Measurements from ENCODE around the gene DDX17. TPM values are rescaled to one million over a fixed set of nuclear protein-coding genes. Genes with fewer than 3 reads are reported as not detected.

Gene DDX17
- polyA plus RNA-seq, 1 donor from 2014 or later: 996 TPM

DNA sequence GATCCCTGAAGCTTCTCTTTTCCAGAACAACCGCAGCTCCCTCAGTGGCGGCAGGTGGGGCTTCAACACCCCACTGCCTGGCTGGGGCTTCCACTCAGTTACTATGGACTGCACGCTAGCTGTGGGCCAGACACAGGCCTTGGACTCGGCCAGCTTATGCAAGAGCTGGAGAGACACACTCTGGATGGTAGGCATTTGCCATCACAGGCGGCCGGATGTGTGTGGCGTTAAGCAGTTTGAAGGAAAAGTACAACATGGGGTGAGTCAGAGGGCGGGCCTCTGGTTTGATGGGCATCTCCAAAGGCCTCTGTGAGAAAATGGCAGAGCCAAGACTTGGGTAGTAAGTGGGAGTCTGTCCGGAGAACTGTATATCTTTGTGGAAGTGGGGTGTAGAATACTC is 68.7 kb downstream of the DDX17 start:
- no peak overlapping the region for H3K27ac ChIP-seq (ENCODE audit: low read length)

GRCh38 chr22:38436629-38437395 is 69.3 kb downstream of the DDX17 start:
- Histone ChIP-seq H3K9me3 (ENCODE audit: low read length) (no peaks in the 10 kb centered on the region), H3K27ac (ENCODE audit: low read length) (no peak overlapping the region), H3K27me3 (ENCODE audit: insufficient read depth, low read depth, low read length) (no peaks in the 10 kb centered on the region), H3K4me3 (ENCODE audit: low read length) (no peak overlapping the region), H3K36me3 (ENCODE audit: insufficient read depth, low read length) (no peaks in the 10 kb centered on the region), H3K9me2 (ENCODE audit: insufficient read depth, low read length) (no peaks in the 10 kb centered on the region), H3F3A (ENCODE audit: insufficient read depth, low read length, poor library complexity, severe bottlenecking) (no peaks in the 10 kb centered on the region), H4K20me1 (ENCODE audit: insufficient read depth) (no peaks in the 10 kb centered on the region), H3K79me2 (replicated peaks; ENCODE audit: insufficient read depth, low read length) (no peaks in the 10 kb centered on the region), H3K9ac (ENCODE audit: low read length) (no peak overlapping the region), H3K4me2 (ENCODE audit: low read length) (no peak overlapping the region), H2AFZ (ENCODE audit: low read depth, low read length) (no peak overlapping the region)
- TF ChIP-seq POLR2AphosphoS5 (IDR thresholded peaks at IDR 0.05) (no peak), TAF1 (IDR thresholded peaks at IDR 0.05; ENCODE audit: low read depth) (no peak), MXI1 (conservative IDR thresholded peaks at IDR 0.05; ENCODE audit: poor library complexity, severe bottlenecking) (no peak), EP300 (conservative IDR thresholded peaks at IDR 0.05; ENCODE audit: poor library complexity, severe bottlenecking) (no peak), EZH2 (IDR thresholded peaks at IDR 0.05; ENCODE audit: borderline replicate concordance, insufficient read depth, low read length, poor library complexity, severe bottlenecking) (no peak), SMC3 (conservative IDR thresholded peaks at IDR 0.05; ENCODE audit: poor library complexity) (no peak), CTCF (IDR thresholded peaks at IDR 0.05; ENCODE audit: poor library complexity, severe bottlenecking) (no peak)

More for the DNA sequence above, 68.7 kb downstream of the DDX17 start:
- no peaks in the 10 kb centered on the region for H3F3A ChIP-seq (ENCODE audit: insufficient read depth, low read length, poor library complexity, severe bottlenecking)
- no peak overlapping the region for H3K9ac ChIP-seq (ENCODE audit: low read length)
- no peaks in the 10 kb centered on the region for H3K27me3 ChIP-seq (ENCODE audit: insufficient read depth, low read depth, low read length)
- no peaks in the 10 kb centered on the region for H3K79me2 ChIP-seq (replicated peaks; ENCODE audit: insufficient read depth, low read length)
- H2AFZ ChIP-seq (ENCODE audit: low read depth, low read length): no peak overlapping the region
- no peaks in the 10 kb centered on the region for H3K36me3 ChIP-seq (ENCODE audit: insufficient read depth, low read length)
- H4K20me1 ChIP-seq (ENCODE audit: insufficient read depth): no peaks in the 10 kb centered on the region
- no peaks in the 10 kb centered on the region for H3K9me2 ChIP-seq (ENCODE audit: insufficient read depth, low read length)
- no peak overlapping the region for H3K4me2 ChIP-seq (ENCODE audit: low read length)
- H3K9me3 ChIP-seq (ENCODE audit: low read length): no peaks in the 10 kb centered on the region
- no peak overlapping the region for H3K4me3 ChIP-seq (ENCODE audit: low read length)
- TF ChIP-seq CTCF (IDR thresholded peaks at IDR 0.05; ENCODE audit: poor library complexity, severe bottlenecking): no peak
- no peak for TF ChIP-seq RAD21 (conservative IDR thresholded peaks at IDR 0.05)
- no peak for TF ChIP-seq EP300 (conservative IDR thresholded peaks at IDR 0.05; ENCODE audit: poor library complexity, severe bottlenecking)
- TF ChIP-seq REST (IDR thresholded peaks at IDR 0.05; ENCODE audit: borderline replicate concordance): no peak
- TF ChIP-seq TAF1 (IDR thresholded peaks at IDR 0.05; ENCODE audit: low read depth): no peak
- no peak for TF ChIP-seq EZH2 (IDR thresholded peaks at IDR 0.05; ENCODE audit: borderline replicate concordance, insufficient read depth, low read length, poor library complexity, severe bottlenecking)
- TF ChIP-seq MXI1 (conservative IDR thresholded peaks at IDR 0.05; ENCODE audit: poor library complexity, severe bottlenecking): no peak
- TF ChIP-seq POLR2AphosphoS5 (IDR thresholded peaks at IDR 0.05): no peak
- no peak for TF ChIP-seq SMC3 (conservative IDR thresholded peaks at IDR 0.05; ENCODE audit: poor library complexity)

Data from neural cell (in vitro differentiated cells).